Osteoblast (primary cell): ENCODE measurements around the gene AHNAK. TPM values are rescaled to one million over a fixed set of nuclear protein-coding genes. Genes with fewer than 3 reads are reported as not detected.
A peak's percentile ranks its signal among the peaks of the same experiment; 100 is the strongest.

Source experiments
- DNase-seq: peaks from one replicate; pipeline ENCODE4 v3.0.0; 2011; ENCODE audit warnings: low spot score, mixed read lengths; ENCODE audit not compliant: insufficient read length; ENCODE audit errors: missing footprints
- H2AFZ ChIP-seq: 2 replicates; pipeline ENCODE4 v1.6.0; 2011; ENCODE audit warnings: mild to moderate bottlenecking, low read length
- H3K27ac ChIP-seq: 2 replicates; pipeline ENCODE4 v1.5.1; 2011; ENCODE audit warnings: mild to moderate bottlenecking, low read depth, low read length, moderate library complexity
- H3K27me3 ChIP-seq: 2 replicates; pipeline ENCODE4 v1.6.0; 2012; ENCODE audit warnings: mild to moderate bottlenecking, control low read depth, inconsistent platforms, low read length, moderate library complexity; ENCODE audit not compliant: insufficient read depth
- H3K36me3 ChIP-seq: 2 replicates; pipeline ENCODE4 v1.5.1; 2011; ENCODE audit warnings: mild to moderate bottlenecking, low read length, control low read depth, moderate library complexity; ENCODE audit not compliant: insufficient read depth
- H3K4me1 ChIP-seq: 2 replicates; pipeline ENCODE4 v1.5.1; 2011; ENCODE audit warnings: mild to moderate bottlenecking, low read length, control low read depth, moderate library complexity; ENCODE audit not compliant: insufficient read depth
- H3K4me2 ChIP-seq: 2 replicates; pipeline ENCODE4 v1.6.0; 2011; ENCODE audit warnings: mild to moderate bottlenecking, low read length; ENCODE audit not compliant: insufficient read depth
- H3K4me3 ChIP-seq: fragments of 200-600 bp; sonication (generic); 3 replicates; pipeline ENCODE4 v1.5.1; 2012; ENCODE audit warnings: mild to moderate bottlenecking, low read length, inconsistent platforms; ENCODE audit not compliant: insufficient read depth
- H3K79me2 ChIP-seq: 2 replicates; pipeline ENCODE4 v1.6.0; 2012; ENCODE audit warnings: mild to moderate bottlenecking, low read length, control low read depth, inconsistent platforms; ENCODE audit not compliant: insufficient read depth
- H3K9me3 ChIP-seq: 2 replicates; pipeline ENCODE4 v1.5.1; 2011; ENCODE audit warnings: low read depth, low read length, control low read depth
- H4K20me1 ChIP-seq: 2 replicates; pipeline ENCODE4 v1.6.0; 2012; ENCODE audit warnings: mild to moderate bottlenecking, low read length, control low read depth; ENCODE audit not compliant: insufficient read depth
- total RNA-seq: library from RNA; depleted of rRNA; stranded (reverse); fragments of >200 nt; gene quantifications from 2 replicates; pipeline ENCODE4 v1.2.3, GENCODE V29; 2012
- TF ChIP-seq, protein P1 (sequence below): IDR thresholded peaks from 2 replicates; pipeline ENCODE4 v1.5.1; 2011; ENCODE audit warnings: mild to moderate bottlenecking, low read depth, low read length, moderate library complexity; ENCODE audit errors: extremely low read depth

AHNAK gene
- total RNA-seq, 1 donor = 720 TPM

- H3K4me3 ChIP-seq = no peak overlapping the region
- peak overlapping the region; percentile 76 for H3K4me2 ChIP-seq
- H3K27me3 ChIP-seq = no peaks in the 10 kb centered on the region
- TF ChIP-seq, protein P1, sequence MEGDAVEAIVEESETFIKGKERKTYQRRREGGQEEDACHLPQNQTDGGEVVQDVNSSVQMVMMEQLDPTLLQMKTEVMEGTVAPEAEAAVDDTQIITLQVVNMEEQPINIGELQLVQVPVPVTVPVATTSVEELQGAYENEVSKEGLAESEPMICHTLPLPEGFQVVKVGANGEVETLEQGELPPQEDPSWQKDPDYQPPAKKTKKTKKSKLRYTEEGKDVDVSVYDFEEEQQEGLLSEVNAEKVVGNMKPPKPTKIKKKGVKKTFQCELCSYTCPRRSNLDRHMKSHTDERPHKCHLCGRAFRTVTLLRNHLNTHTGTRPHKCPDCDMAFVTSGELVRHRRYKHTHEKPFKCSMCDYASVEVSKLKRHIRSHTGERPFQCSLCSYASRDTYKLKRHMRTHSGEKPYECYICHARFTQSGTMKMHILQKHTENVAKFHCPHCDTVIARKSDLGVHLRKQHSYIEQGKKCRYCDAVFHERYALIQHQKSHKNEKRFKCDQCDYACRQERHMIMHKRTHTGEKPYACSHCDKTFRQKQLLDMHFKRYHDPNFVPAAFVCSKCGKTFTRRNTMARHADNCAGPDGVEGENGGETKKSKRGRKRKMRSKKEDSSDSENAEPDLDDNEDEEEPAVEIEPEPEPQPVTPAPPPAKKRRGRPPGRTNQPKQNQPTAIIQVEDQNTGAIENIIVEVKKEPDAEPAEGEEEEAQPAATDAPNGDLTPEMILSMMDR = no peak
- peaks cover 39% of the 10 kb centered on the region for H3K36me3 ChIP-seq
- H2AFZ ChIP-seq = no peak overlapping the region
- peak overlapping the region; percentile 85 for H3K27ac ChIP-seq
- peaks cover 15% of the 10 kb centered on the region for H3K79me2 ChIP-seq
- no peaks in the 10 kb centered on the region for H3K9me3 ChIP-seq
- peaks cover 24% of the 10 kb centered on the region for H4K20me1 ChIP-seq
- DNase-seq = peak; percentile 30
- peaks cover 69% of the 10 kb centered on the region for H3K4me1 ChIP-seq
Observed at GRCh38 chr11:62556875-62557631, 10.4 kb upstream of the AHNAK start.

GRCh38 chr11:62556108-62556874, 9.7 kb upstream of the AHNAK start:
- peak overlapping the region; percentile 76 for H3K4me2 ChIP-seq
- H3K9me3 ChIP-seq = no peaks in the 10 kb centered on the region
- peak overlapping the region; percentile 64 for H2AFZ ChIP-seq
- peak; percentile 98 for DNase-seq
- TF ChIP-seq, protein P1 = no peak
- peaks cover 23% of the 10 kb centered on the region for H4K20me1 ChIP-seq
- peaks cover 76% of the 10 kb centered on the region for H3K4me1 ChIP-seq
- no peaks in the 10 kb centered on the region for H3K27me3 ChIP-seq
- H3K27ac ChIP-seq = peak overlapping the region; percentile 85
- H3K79me2 ChIP-seq = peaks cover 15% of the 10 kb centered on the region
- peaks cover 32% of the 10 kb centered on the region for H3K36me3 ChIP-seq
- peak overlapping the region; percentile 52 for H3K4me3 ChIP-seq

DNA sequence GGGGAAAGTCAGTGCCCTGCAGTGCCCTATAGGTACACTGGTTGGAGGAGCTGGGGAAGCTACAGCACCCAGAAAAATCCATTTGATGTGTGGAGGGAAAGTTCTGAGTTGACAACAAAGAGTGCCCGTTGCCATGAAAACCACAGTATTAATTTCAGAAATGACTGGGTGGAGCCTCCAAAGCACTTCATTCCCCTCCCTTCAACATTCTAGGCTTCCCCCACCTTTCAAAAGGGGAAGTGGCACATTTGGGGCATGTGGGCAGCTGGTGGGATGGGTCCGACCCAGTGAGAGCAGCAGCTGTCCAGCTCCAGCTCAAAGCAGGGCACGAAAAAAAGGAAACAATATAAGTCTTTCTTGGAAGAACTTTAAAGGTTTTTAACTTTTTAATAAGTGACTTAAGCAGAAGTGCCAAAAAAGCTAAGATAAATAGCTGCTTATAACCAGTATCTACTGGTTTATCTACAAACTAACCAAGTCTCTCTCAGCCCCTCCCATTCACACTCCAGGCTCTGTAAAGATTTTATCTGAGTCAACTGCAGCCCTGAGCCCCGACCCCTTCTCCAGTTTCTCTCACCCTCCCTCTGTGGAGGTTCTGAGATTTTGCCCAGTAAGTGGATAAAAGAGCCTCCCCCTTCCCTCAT, 9.0 kb upstream of the AHNAK start:
- DNase-seq = peak; percentile 84
- Histone ChIP-seq H3K27me3 (no peaks in the 10 kb centered on the region), H4K20me1 (peaks cover 20% of the 10 kb centered on the region), H3K36me3 (peaks cover 32% of the 10 kb centered on the region), H3K27ac (peak overlapping the region; percentile 85), H3K9me3 (no peaks in the 10 kb centered on the region), H2AFZ (no peak overlapping the region), H3K79me2 (peaks cover 15% of the 10 kb centered on the region), H3K4me2 (peak overlapping the region; percentile 76), H3K4me1 (peaks cover 71% of the 10 kb centered on the region), H3K4me3 (peak overlapping the region; percentile 52)
- TF ChIP-seq, protein P1 = no peak
